Activated CD8-positive, alpha-beta memory T cell treated with anti-CD3 and anti-CD28 coated beads for 24 hours (primary cell): ENCODE results near the gene PDE1A.

ENCODE experiments used
- DNase-seq: peaks from one replicate; pipeline ENCODE4 v3.0.0-alpha.2; 2020

PDE1A gene

GRCh38 chr2:182186132-182186735, 240.6 kb downstream of the PDE1A start:
- no peak for DNase-seq

- DNase-seq = no peak
Observed at GRCh38 chr2:182182436-182182835, 244.4 kb downstream of the PDE1A start.

DNA sequence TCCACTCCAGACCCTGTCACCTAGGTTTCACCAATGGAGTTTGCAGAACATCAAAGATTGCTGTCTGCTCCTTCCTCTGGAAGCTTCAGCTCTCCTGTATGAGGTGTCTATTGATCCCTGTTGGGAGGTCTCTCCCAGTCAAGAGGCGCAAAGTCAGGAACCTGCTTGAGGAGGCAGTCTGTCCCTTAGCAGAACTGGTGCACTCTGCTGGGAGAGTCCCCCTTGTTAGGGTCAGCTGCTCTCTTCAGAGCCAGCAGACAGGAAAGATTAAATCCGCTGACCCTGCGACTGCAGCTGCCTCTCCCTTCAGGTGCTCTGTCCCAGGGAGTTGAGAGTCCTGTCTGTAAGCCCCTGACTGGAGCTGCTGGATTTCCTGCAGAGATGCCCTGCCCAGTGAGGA, 245.5 kb downstream of the PDE1A start:
- DNase-seq = no peak

DNA sequence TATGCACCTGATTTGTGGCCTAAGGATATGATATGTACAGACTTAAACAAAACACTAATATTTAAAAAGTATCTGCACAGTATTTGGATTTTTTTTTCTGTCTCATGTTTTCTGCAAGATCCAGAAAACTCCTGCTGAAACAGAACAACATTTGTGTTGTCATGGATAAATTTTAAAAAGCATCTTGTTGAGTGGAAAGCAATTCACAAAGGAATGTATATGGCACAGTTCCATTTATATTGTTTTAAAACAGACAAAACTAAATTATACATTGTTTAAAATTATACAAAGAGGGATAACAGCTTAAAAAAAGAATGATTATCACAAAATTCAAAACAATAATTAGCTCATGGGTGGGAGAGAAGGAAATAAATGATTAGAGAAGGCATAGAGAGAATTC, 247.7 kb downstream of the PDE1A start:
- no peak for DNase-seq

GRCh38 chr2:182173944-182174622, 252.8 kb downstream of the PDE1A start:
- DNase-seq = no peak

DNA sequence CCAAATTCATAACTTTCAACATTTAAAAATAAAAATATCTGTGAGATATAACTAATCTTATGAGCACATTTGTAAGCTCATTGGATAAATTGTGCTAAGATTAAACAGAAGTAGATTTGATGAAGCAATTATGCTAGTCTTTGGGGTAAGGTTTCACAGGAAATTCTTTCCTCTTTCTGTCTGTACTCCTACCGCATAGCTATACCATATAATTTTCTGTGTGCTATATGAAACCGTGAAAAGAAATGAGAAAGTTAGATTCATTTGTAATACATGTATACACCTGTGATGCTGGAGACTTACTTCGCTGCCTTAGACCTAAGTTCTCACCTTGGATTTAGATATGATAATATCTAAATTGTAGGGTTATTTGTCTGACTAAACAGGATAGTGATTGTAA, 256.5 kb downstream of the PDE1A start:
- DNase-seq = no peak

DNA sequence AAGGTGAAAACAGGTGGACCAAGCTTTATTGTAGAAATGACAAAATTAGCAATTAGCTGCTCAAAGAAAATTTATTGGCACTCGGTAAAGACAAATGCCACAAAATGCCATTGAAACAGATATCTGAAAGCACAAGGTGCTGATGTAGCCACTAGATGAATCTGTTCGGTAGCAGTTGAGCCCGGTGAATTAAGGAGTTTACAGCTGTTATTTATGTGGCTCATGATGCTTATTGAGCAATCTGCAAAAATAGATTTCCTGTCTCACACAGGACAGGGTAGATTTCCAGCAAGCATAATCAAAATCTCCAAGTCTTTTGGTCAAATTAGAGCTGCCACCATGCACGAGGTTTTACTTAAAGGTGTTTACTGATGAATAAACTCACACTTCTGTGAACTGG, 259.0 kb downstream of the PDE1A start:
- DNase-seq = no peak

GRCh38 chr2:182166841-182167240, 260.0 kb downstream of the PDE1A start:
- DNase-seq = no peak

DNA sequence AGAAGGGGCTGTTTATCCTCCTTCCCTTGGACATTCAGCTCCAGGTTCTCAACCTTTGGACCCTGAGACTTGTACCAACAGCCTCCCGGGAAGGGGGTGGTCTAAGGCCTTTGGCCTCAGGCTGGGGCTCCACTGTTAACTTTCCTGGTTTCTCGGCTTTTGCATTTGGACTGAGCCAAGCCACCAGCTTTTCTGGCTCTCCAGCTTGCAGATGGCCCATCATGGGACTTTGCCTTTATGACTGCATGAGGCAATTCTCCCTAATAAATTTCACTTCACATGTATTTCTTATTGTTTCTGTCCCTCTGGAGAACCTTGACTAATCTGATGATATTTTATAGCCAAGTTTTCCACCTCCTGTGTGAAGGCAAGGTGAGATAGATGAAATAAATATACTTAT, 260.4 kb downstream of the PDE1A start:
- no peak for DNase-seq

DNA sequence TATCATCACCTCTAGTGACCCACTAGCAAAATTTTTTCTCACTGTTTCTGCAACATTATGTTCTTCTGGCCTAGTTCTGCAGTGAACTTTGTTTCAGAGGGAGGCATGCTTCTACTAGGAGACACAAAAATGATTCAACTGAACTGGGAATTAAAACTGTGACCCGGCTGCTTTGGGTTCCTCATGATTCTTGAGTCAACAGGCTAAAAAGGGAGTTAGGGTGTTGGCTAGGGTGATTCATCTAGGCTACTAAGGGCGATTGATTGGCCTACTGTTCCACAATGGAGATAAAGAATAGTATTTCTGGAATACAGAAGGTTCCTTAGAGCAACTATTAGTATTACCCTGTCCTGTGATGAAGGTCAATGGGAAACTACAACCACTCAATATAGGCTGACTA, 261.6 kb downstream of the PDE1A start:
- DNase-seq = no peak

DNA sequence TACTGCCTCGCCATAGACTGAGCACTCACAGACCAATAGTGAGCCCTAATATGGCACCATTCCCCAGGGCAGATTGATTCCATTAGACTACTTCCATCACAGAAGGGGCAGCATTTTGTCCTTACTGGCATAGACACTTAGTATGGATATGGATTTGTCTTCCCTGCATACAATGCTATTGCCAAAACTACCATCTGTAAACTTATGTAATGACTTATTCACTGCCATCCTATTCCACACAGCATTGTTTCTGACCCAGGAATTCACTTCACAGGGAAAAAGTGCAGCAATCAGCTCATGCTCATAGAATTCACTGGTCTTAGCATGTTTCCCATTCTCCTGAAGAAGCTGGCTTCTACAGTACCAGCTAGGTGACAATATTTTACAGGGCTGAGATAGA, 262.1 kb downstream of the PDE1A start:
- no peak for DNase-seq

DNA sequence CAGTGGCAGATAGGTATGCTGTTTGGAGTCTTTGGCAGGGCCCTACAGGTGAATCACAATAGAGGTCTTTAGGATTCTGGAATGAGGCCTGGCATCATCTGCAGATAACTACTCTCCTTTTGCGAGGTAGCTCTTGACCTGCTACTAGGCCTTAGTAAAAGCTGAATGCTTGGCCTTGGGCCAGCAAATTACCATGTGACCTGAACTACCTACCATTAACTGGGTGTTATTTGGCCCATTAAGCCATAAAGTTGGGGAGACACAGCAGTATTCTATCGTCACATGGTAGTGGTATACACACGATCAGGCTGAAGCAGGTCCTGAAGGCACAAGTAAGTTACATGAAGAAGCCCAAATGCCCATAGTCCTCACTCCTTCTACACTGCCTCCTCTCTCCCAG, 263.0 kb downstream of the PDE1A start:
- no peak for DNase-seq

- no peak for DNase-seq
Observed at GRCh38 chr2:182148344-182148743, 278.5 kb downstream of the PDE1A start.

- no peak for DNase-seq
Observed at GRCh38 chr2:182144776-182145165, 282.1 kb downstream of the PDE1A start.

GRCh38 chr2:182144041-182144775, 282.6 kb downstream of the PDE1A start:
- DNase-seq = no peak

DNA sequence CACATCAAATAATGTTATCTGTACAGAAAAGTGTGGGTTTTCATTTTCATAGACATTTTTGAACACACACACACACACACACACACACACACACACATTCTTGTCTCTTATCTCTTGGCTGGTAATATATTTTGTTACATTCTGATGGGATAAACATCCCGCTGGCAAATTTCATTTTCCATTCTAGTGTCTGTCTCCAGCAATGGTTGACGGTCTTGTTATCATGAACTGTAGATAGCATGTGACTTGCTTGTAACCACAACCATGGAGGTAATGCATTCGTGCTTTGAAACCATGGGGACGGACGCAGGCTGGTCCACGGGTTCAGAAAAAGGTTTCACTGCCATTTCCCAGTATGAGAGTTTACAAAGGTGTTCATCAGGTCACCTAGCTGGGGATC, 284.8 kb downstream of the PDE1A start:
- DNase-seq = no peak

GRCh38 chr2:182134201-182134600, 292.6 kb downstream of the PDE1A start:
- DNase-seq = no peak

DNA sequence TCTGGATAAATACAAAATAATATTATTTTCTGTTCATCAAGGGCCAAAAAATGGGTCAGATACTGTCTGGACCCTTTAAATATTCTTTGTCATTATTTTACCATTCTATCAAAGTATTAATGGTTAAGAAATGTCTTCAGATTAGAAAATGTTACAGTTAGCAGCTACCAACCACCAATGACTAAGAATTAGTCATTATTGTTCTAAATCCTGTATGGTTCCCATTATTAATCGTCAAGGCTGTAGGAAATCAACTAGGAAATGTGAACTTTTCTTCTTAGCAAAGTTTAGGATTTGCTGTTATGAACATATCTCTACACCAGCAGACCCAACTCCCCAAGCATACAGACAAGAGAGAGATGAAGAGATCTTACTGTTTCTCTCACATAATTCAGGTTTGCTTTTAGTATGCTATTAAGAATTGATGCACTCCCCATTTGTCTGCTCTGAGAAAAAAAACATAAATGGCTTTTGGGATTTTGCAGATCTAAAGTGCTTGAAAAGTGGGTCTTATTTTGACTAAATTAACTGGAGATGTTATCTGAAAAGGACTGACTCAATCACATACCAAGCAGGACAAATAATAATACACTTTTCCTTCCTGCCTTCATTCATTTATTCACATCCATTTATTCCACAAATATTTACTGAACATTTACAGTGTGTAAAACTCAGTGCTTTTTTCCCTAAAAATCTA, 293.5 kb downstream of the PDE1A start:
- no peak for DNase-seq

- no peak for DNase-seq
Observed at GRCh38 chr2:182132605-182133004, 294.2 kb downstream of the PDE1A start.

DNA sequence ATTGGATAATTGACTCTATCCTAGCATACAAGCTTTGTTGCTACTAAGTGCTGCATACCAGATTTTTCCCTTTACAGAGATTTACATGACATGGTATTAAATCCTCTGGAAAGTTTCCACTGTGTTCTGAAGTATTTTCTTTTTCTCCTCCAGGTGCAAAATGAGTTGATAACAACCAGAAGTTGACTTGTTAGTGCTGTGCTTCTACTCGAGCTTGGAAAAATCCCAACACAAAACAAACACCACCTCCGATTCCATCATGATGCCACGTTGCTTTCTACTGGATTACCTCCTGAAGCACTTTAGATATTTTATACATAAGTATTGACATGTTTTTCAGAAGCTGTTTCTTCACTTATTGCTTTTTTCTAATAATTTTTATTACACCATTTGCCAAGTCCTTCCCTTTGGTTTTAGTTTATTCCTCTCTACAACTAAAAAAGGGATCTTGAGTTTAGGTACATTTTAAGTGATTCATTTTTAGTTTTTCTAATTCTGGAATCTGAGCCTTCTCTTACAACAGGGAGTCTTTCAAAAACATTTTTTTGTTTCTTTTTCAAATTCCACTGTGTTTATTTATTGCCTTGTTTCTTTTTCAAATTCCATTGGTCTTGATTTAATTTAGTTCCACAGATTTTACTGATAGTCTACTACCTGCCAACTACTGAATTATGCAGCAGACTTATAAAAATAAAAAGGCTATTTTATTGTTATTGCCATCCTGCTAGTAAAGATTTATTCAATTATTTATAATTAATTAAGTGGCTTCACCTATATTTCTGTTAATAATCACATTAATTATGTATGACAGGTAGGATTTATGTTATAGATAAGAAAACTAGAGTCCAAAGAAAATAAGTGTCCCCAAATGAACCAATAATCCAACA, 297.8 kb downstream of the PDE1A start:
- no peak for DNase-seq

- no peak for DNase-seq
Observed at GRCh38 chr2:182117196-182117595, 309.6 kb downstream of the PDE1A start.

DNA sequence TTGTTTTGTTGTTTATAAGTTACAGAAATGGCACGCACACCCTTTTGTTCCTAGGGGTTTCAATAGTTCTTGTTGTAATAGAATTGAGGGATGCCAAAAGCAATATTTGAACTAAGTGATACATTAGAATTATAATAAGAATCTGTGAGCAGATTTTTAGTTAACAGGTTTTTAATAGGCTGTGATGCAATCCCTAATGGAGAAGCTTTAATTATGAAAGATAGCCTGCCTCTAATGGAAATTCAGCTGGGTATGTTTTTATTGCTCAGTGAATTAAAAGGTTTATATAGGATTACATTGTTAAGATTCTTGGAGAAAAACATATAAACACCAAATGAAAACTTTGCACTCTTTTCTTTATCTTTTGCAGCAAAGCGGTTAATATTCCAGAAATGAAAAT, 310.1 kb downstream of the PDE1A start:
- DNase-seq = no peak

DNA sequence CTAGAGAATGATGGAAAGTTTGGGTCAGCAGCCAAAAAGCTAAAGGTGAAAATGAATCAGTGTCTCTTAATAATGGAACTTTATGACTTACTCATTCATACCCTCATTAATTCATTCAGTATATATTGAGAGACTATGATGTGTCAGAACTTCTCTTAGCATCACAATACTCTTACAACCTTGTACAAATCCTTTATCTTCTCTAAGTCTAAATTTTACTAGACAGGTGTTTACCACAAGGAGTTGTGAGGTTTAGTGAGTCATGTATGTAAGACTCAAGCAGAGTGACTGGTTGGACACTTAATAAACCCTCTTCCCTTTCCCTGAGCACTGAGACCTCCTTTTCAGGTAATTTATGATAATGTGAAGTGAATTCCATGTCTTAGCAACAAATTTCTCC, 311.6 kb downstream of the PDE1A start:
- no peak for DNase-seq
